GM21367 (cell line): Measurements from ENCODE around the gene TRHDE.

Experiments used
- ATAC-seq: cut with Tn5 transposase; IDR thresholded peaks from one replicate; pipeline ENCODE4 v1.9.1; 2021; ENCODE audit not compliant: unreplicated experiment

Gene TRHDE

GRCh38 chr12:72307229-72307628 is 35.1 kb downstream of the TRHDE start:
- no peak for ATAC-seq

- ATAC-seq, result no peak
Measured at GRCh38 chr12:72311946-72312345, 39.8 kb downstream of the TRHDE start.

GRCh38 chr12:72313806-72314205 is 41.6 kb downstream of the TRHDE start:
- no peak for ATAC-seq

GRCh38 chr12:72315858-72316257 is 43.7 kb downstream of the TRHDE start:
- ATAC-seq, result no peak

- ATAC-seq, result no peak
Measured at GRCh38 chr12:72318341-72318740, 46.2 kb downstream of the TRHDE start.

- no peak for ATAC-seq
Measured at GRCh38 chr12:72323881-72324280, 51.7 kb downstream of the TRHDE start.

GRCh38 chr12:72330301-72330700 is 58.1 kb downstream of the TRHDE start:
- no peak for ATAC-seq

- ATAC-seq, result no peak
Measured at GRCh38 chr12:72330784-72331183, 58.6 kb downstream of the TRHDE start.

GRCh38 chr12:72337382-72337781 is 65.2 kb downstream of the TRHDE start:
- no peak for ATAC-seq

- no peak for ATAC-seq
Measured at GRCh38 chr12:72337946-72338345, 65.8 kb downstream of the TRHDE start.

- ATAC-seq, result no peak
Measured at GRCh38 chr12:72338437-72338836, 66.3 kb downstream of the TRHDE start.

- ATAC-seq, result peak; percentile 95
Measured at GRCh38 chr12:72346363-72346944, 74.3 kb downstream of the TRHDE start.

- no peak for ATAC-seq
Measured at GRCh38 chr12:72349491-72349890, 77.3 kb downstream of the TRHDE start.

- no peak for ATAC-seq
Measured at GRCh38 chr12:72359416-72359815, 87.2 kb downstream of the TRHDE start.

GRCh38 chr12:72365151-72365550 is 93.0 kb downstream of the TRHDE start:
- ATAC-seq, result no peak

- no peak for ATAC-seq
Measured at GRCh38 chr12:72366255-72366654, 94.1 kb downstream of the TRHDE start.

GRCh38 chr12:72368298-72368697 is 96.1 kb downstream of the TRHDE start:
- no peak for ATAC-seq

- no peak for ATAC-seq
Measured at GRCh38 chr12:72368719-72369422, 96.7 kb downstream of the TRHDE start.

- ATAC-seq, result no peak
Measured at GRCh38 chr12:72369423-72369959, 97.3 kb downstream of the TRHDE start.

GRCh38 chr12:72380441-72380840 is 108.3 kb downstream of the TRHDE start:
- no peak for ATAC-seq

- ATAC-seq, result no peak
Measured at GRCh38 chr12:72388322-72388721, 116.2 kb downstream of the TRHDE start.

- ATAC-seq, result no peak
Measured at GRCh38 chr12:72390146-72390545, 118.0 kb downstream of the TRHDE start.

GRCh38 chr12:72406111-72406510 is 133.9 kb downstream of the TRHDE start:
- no peak for ATAC-seq
